ENCODE results near the gene RPTOR. TPM values are rescaled to one million over a fixed set of nuclear protein-coding genes. Genes with fewer than 3 reads are reported as not detected.

RPTOR gene
- total RNA-seq, 1 donor = 29.8 TPM

GRCh38 chr17:80859002-80859941 lies 314.6 kb downstream of the RPTOR start:
- Histone ChIP-seq H3K27me3 (ENCODE audit: insufficient read depth, low read length) (no peaks in the 10 kb centered on the region), H3K4me3 (ENCODE audit: low read length) (no peak overlapping the region), H3K9me3 (ENCODE audit: low read depth, low read length) (no peaks in the 10 kb centered on the region), H3K4me1 (ENCODE audit: insufficient read depth, low read length) (peaks cover 36% of the 10 kb centered on the region)

GRCh38 chr17:80860101-80860671 lies 315.5 kb downstream of the RPTOR start:
- Histone ChIP-seq H3K4me1 (ENCODE audit: insufficient read depth, low read length) (peaks cover 36% of the 10 kb centered on the region), H3K27me3 (ENCODE audit: insufficient read depth, low read length) (no peaks in the 10 kb centered on the region), H3K4me3 (ENCODE audit: low read length) (no peak overlapping the region), H3K9me3 (ENCODE audit: low read depth, low read length) (no peaks in the 10 kb centered on the region)

- H3K4me3 ChIP-seq (ENCODE audit: low read length) = no peak overlapping the region
- no peaks in the 10 kb centered on the region for H3K9me3 ChIP-seq (ENCODE audit: low read depth, low read length)
- no peaks in the 10 kb centered on the region for H3K27me3 ChIP-seq (ENCODE audit: insufficient read depth, low read length)
- peaks cover 34% of the 10 kb centered on the region for H3K4me1 ChIP-seq (ENCODE audit: insufficient read depth, low read length)
Observed at GRCh38 chr17:80860703-80861417, 316.2 kb downstream of the RPTOR start.

GRCh38 chr17:80861418-80861815 lies 316.8 kb downstream of the RPTOR start:
- Histone ChIP-seq H3K4me3 (ENCODE audit: low read length) (no peak overlapping the region), H3K9me3 (ENCODE audit: low read depth, low read length) (no peaks in the 10 kb centered on the region), H3K4me1 (ENCODE audit: insufficient read depth, low read length) (peaks cover 32% of the 10 kb centered on the region), H3K27me3 (ENCODE audit: insufficient read depth, low read length) (no peaks in the 10 kb centered on the region)

GRCh38 chr17:80861892-80862291 lies 317.3 kb downstream of the RPTOR start:
- Histone ChIP-seq H3K4me3 (ENCODE audit: low read length) (no peak overlapping the region), H3K27me3 (ENCODE audit: insufficient read depth, low read length) (no peaks in the 10 kb centered on the region), H3K4me1 (ENCODE audit: insufficient read depth, low read length) (peaks cover 29% of the 10 kb centered on the region), H3K9me3 (ENCODE audit: low read depth, low read length) (no peaks in the 10 kb centered on the region)

GRCh38 chr17:80862481-80862961 lies 317.9 kb downstream of the RPTOR start:
- Histone ChIP-seq H3K4me3 (ENCODE audit: low read length) (no peak overlapping the region), H3K4me1 (ENCODE audit: insufficient read depth, low read length) (peaks cover 26% of the 10 kb centered on the region), H3K27me3 (ENCODE audit: insufficient read depth, low read length) (no peaks in the 10 kb centered on the region), H3K9me3 (ENCODE audit: low read depth, low read length) (no peaks in the 10 kb centered on the region)

GRCh38 chr17:80862978-80863377 lies 318.3 kb downstream of the RPTOR start:
- H3K4me1 ChIP-seq (ENCODE audit: insufficient read depth, low read length) = peaks cover 26% of the 10 kb centered on the region
- no peaks in the 10 kb centered on the region for H3K9me3 ChIP-seq (ENCODE audit: low read depth, low read length)
- H3K4me3 ChIP-seq (ENCODE audit: low read length) = no peak overlapping the region
- H3K27me3 ChIP-seq (ENCODE audit: insufficient read depth, low read length) = no peaks in the 10 kb centered on the region

- Histone ChIP-seq H3K9me3 (ENCODE audit: low read depth, low read length) (no peaks in the 10 kb centered on the region), H3K27me3 (ENCODE audit: insufficient read depth, low read length) (no peaks in the 10 kb centered on the region), H3K4me1 (ENCODE audit: insufficient read depth, low read length) (peaks cover 26% of the 10 kb centered on the region), H3K4me3 (ENCODE audit: low read length) (no peak overlapping the region)
Observed at GRCh38 chr17:80863626-80864025, 319.0 kb downstream of the RPTOR start.

- Histone ChIP-seq H3K4me1 (ENCODE audit: insufficient read depth, low read length) (peaks cover 27% of the 10 kb centered on the region), H3K27me3 (ENCODE audit: insufficient read depth, low read length) (no peaks in the 10 kb centered on the region), H3K9me3 (ENCODE audit: low read depth, low read length) (no peaks in the 10 kb centered on the region), H3K4me3 (ENCODE audit: low read length) (no peak overlapping the region)
Observed at GRCh38 chr17:80864751-80865150, 320.1 kb downstream of the RPTOR start.

GRCh38 chr17:80866050-80866793 lies 321.6 kb downstream of the RPTOR start:
- Histone ChIP-seq H3K4me1 (ENCODE audit: insufficient read depth, low read length) (peaks cover 31% of the 10 kb centered on the region), H3K4me3 (ENCODE audit: low read length) (no peak overlapping the region), H3K27me3 (ENCODE audit: insufficient read depth, low read length) (no peaks in the 10 kb centered on the region), H3K9me3 (ENCODE audit: low read depth, low read length) (no peaks in the 10 kb centered on the region)

GRCh38 chr17:80868022-80868609 lies 323.5 kb downstream of the RPTOR start:
- Histone ChIP-seq H3K4me1 (ENCODE audit: insufficient read depth, low read length) (peaks cover 40% of the 10 kb centered on the region), H3K4me3 (ENCODE audit: low read length) (no peak overlapping the region), H3K27me3 (ENCODE audit: insufficient read depth, low read length) (no peaks in the 10 kb centered on the region), H3K9me3 (ENCODE audit: low read depth, low read length) (no peaks in the 10 kb centered on the region)

- Histone ChIP-seq H3K4me1 (ENCODE audit: insufficient read depth, low read length) (peaks cover 50% of the 10 kb centered on the region), H3K27me3 (ENCODE audit: insufficient read depth, low read length) (no peaks in the 10 kb centered on the region), H3K4me3 (ENCODE audit: low read length) (no peak overlapping the region), H3K9me3 (ENCODE audit: low read depth, low read length) (no peaks in the 10 kb centered on the region)
Observed at GRCh38 chr17:80869481-80870145, 325.0 kb downstream of the RPTOR start.

GRCh38 chr17:80870401-80870800 lies 325.8 kb downstream of the RPTOR start:
- H3K9me3 ChIP-seq (ENCODE audit: low read depth, low read length) = no peaks in the 10 kb centered on the region
- no peaks in the 10 kb centered on the region for H3K27me3 ChIP-seq (ENCODE audit: insufficient read depth, low read length)
- H3K4me3 ChIP-seq (ENCODE audit: low read length) = no peak overlapping the region
- peaks cover 50% of the 10 kb centered on the region for H3K4me1 ChIP-seq (ENCODE audit: insufficient read depth, low read length)

- peaks cover 47% of the 10 kb centered on the region for H3K4me1 ChIP-seq (ENCODE audit: insufficient read depth, low read length)
Observed at GRCh38 chr17:80871341-80871740, 326.7 kb downstream of the RPTOR start.

More at GRCh38 chr17:80871341-80871740, 326.7 kb downstream of the RPTOR start:
- H3K27me3 ChIP-seq (ENCODE audit: insufficient read depth, low read length) = no peaks in the 10 kb centered on the region
- no peaks in the 10 kb centered on the region for H3K9me3 ChIP-seq (ENCODE audit: low read depth, low read length)
- no peak overlapping the region for H3K4me3 ChIP-seq (ENCODE audit: low read length)
